ENCODE measurements around the gene INAFM2.

DNA sequence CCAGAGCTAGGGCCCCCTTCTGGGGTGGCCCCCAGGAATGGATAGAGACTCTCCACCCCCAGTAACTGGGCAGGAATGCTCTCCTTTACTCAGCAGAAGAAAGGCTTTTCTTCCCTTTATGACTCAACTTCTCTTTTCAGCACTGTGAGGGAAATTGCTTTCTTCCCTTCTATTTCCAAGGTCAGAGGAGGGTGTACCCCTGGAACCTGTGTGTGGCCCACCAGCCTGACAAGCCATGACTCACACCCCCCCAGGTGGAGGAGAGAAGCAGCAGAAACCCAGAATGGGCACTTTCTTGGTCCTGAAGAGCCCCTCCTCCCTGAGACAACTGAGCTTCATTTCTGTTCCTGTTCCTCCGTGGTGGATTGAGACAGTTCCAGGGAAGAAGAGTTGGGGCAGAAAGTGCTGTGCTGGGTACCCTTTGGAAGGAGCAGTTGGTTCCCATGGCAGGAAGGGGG is 37.9 kb upstream of the INAFM2 start:
- TF ChIP-seq CTCF (conservative IDR thresholded peaks at IDR 0.05; ENCODE audit: low read length) (no peak), EZH2phosphoT487 (IDR thresholded peaks at IDR 0.05; ENCODE audit: borderline replicate concordance, low read depth, low read length) (no peak)

Data from OCI-LY7 (cell line).